ENCODE data around the gene PER2. TPM values are rescaled to one million over a fixed set of nuclear protein-coding genes. Genes with fewer than 3 reads are reported as not detected.

The PER2 gene
- total RNA-seq, 1 donor from 2014 or later, result 3.1 TPM

Other genes with a start within 250 kb of the PER2 start
- gene SCLY, start 227.6 kb downstream of the PER2 start, total RNA-seq, result 20.6 and 34.4 TPM in 2 replicates
- gene ESPNL, start 188.3 kb downstream of the PER2 start, total RNA-seq, result 7.4 and 8.5 TPM in 2 replicates
- gene KLHL30, start 149.9 kb downstream of the PER2 start, total RNA-seq, result 59.5 and 61.3 TPM in 2 replicates
- 8.5 and 10.1 TPM in 2 replicates for gene ERFE, start 129.6 kb downstream of the PER2 start, total RNA-seq
- 13.6 and 15.6 TPM in 2 replicates for gene ILKAP, start 84.9 kb downstream of the PER2 start, total RNA-seq
- 289 and 488 TPM in 2 replicates for gene HES6, start 48.6 kb downstream of the PER2 start, total RNA-seq
- 8.2 and 8.8 TPM in 2 replicates for gene TRAF3IP1, start 31.9 kb upstream of the PER2 start, total RNA-seq
- gene ASB1, start 138.3 kb upstream of the PER2 start, total RNA-seq, result 55.5 and 70.7 TPM in 2 replicates

Data from myocyte (in vitro differentiated cells).